UCSD-AML1 (cell line): ENCODE data around the gene PLAC8.
"Not testable (repeated sequence)": the region's sequence is repeated elsewhere in the genome, so short reads cannot be mapped to it uniquely, and the experiment has no call there.

Source experiments
- DNase-seq: peaks from one replicate; lab custom pipeline; 2025; ENCODE audit not compliant: unreplicated experiment; lab: John Stamatoyannopoulos, UW

The PLAC8 gene

GRCh38 chr4:83112678-83113428 lies 1.7 kb downstream of the PLAC8 start:
- DNase-seq: peak; percentile 60

GRCh38 chr4:83112231-83112630 lies 2.3 kb downstream of the PLAC8 start:
- DNase-seq: peak; percentile 32

- DNase-seq: not testable (repeated sequence)
Measured at GRCh38 chr4:83111751-83112141, 2.8 kb downstream of the PLAC8 start.

- DNase-seq: no peak
Measured at GRCh38 chr4:83110970-83111750, 3.4 kb downstream of the PLAC8 start.

- no peak for DNase-seq
Measured at GRCh38 chr4:83110223-83110945, 4.1 kb downstream of the PLAC8 start.

- DNase-seq: no peak
Measured at GRCh38 chr4:83109480-83110222, 4.9 kb downstream of the PLAC8 start.

- no peak for DNase-seq
Measured at GRCh38 chr4:83108101-83108861, 6.2 kb downstream of the PLAC8 start.

- DNase-seq: no peak
Measured at GRCh38 chr4:83107631-83108030, 6.9 kb downstream of the PLAC8 start.

GRCh38 chr4:83104991-83105390 lies 9.5 kb downstream of the PLAC8 start:
- no peak for DNase-seq

- DNase-seq: no peak
Measured at GRCh38 chr4:83096397-83096796, 18.1 kb downstream of the PLAC8 start.

- no peak for DNase-seq
Measured at GRCh38 chr4:83093060-83093640, 21.4 kb downstream of the PLAC8 start.

GRCh38 chr4:83089410-83090157 lies 24.9 kb downstream of the PLAC8 start:
- DNase-seq: no peak

GRCh38 chr4:83084956-83085355 lies 29.6 kb downstream of the PLAC8 start:
- not testable (repeated sequence) for DNase-seq

- peak; percentile 56 for DNase-seq
Measured at GRCh38 chr4:83083925-83084475, 30.5 kb downstream of the PLAC8 start.

GRCh38 chr4:83082777-83083176 lies 31.8 kb downstream of the PLAC8 start:
- DNase-seq: peak; percentile 51

- no peak for DNase-seq
Measured at GRCh38 chr4:83080561-83080960, 34.0 kb downstream of the PLAC8 start.

GRCh38 chr4:83075311-83076095 lies 39.0 kb downstream of the PLAC8 start:
- DNase-seq: no peak

GRCh38 chr4:83074783-83075182 lies 39.7 kb downstream of the PLAC8 start:
- DNase-seq: not testable (repeated sequence)
